Measurements from ENCODE around the gene ADGRD1.

The ADGRD1 gene

GRCh38 chr12:131008913-131009270, 55.2 kb downstream of the ADGRD1 start:
- no peak for DNase-seq

- no peak for DNase-seq
Measured at GRCh38 chr12:131009595-131010395, 56.1 kb downstream of the ADGRD1 start.

GRCh38 chr12:131010396-131011131, 56.9 kb downstream of the ADGRD1 start:
- DNase-seq = no peak

DNA sequence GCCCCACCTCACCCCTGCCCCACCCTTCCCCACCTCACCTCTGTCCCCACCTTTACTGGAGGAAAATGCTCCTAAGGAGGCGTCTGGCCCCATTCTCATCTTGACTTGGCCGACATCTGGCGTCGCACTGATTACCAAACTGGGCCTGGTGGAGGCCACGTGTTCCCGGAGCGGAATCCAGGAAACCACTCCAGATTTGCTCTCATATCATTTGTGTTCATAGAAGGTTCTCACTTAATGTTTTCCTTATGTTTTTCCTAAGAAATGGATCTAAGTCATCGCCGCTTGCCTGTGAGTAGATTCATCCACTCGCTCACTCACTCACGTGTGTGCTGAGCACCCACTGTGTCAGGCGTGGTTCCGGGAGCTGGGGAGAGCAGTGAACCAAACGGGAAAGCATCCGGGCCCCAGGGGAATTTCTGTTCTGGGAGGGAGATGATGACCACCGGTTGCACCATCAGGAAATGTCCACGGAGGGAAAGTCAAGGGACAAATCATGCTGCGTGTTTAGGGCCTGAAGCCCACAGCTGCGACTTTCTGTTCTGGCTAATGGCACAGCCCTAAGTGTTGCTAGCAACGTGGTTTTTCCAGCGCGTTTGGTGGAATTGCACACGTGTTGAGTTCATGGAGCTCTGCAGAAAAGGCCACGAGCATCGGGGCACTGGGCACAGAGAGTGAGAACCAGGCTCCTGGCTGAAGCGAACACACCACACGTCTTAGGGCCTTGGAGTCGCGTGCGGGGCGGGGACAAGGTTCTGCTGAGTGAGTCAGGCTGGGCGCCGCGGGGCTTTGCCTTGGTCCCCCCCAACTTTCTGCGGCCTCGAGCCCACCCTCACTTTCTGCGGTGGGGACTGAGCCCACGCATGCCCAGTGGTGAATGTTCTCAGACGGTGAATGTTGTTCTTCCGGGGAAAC, 57.7 kb downstream of the ADGRD1 start:
- DNase-seq = peak; percentile 11

DNA sequence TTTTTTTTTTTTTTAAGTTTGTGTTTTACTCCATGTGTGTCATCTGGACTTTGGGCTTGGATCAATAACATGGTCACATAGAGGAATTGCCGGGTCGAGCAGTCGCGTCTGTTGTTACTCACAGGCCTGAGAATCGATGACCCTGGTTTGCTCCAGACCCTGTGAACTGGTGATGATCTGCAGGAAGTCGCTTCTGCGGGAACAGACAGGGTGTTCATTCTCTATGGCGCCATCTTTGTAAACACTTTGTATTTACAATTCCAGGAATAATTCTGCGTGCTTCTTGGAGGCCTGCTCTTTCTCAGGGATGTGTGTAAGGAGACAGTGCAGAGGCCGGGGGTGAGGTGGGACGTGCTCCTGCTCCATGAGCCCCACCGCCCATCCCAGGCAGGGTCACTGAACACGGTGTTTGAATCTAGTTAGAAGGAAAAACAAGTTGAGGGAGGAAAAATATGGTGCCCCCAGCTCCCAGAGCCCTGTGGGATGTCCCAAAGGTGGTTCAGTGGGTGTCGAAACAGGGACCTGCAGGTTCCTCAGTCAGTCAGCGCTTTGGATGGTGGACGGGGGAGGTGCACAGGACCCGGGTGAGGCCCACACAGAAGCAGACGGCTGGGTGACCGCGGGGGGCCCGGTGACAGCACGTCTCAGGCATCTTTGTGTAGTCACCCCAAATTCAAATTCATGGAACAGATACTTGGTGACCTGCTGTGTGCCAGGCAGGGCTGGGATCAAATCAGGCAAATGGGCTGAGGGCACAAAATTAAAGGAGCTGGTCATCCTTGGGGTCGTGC, 58.8 kb downstream of the ADGRD1 start:
- DNase-seq = no peak

GRCh38 chr12:131013118-131013517, 59.4 kb downstream of the ADGRD1 start:
- DNase-seq = no peak

DNA sequence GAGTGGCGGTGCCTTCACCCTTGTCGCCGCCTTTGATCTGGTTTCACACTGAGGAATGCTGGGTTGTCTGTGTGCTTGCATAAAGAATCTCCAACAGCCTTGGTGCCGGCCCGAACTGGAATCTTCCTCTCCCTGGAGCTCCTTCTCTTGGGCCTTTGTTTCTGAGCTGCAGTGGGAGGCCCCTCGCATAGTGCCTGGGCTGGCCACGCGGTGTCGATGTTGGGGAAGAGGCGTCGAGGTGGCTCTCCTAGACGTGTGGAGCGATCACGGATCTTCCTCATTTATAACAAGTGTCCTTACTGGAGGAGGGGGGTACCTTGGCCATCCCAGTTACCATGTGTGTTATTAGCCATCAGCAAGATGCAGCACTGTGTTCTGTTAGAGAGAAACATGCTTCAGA, 60.6 kb downstream of the ADGRD1 start:
- DNase-seq = no peak

DNA sequence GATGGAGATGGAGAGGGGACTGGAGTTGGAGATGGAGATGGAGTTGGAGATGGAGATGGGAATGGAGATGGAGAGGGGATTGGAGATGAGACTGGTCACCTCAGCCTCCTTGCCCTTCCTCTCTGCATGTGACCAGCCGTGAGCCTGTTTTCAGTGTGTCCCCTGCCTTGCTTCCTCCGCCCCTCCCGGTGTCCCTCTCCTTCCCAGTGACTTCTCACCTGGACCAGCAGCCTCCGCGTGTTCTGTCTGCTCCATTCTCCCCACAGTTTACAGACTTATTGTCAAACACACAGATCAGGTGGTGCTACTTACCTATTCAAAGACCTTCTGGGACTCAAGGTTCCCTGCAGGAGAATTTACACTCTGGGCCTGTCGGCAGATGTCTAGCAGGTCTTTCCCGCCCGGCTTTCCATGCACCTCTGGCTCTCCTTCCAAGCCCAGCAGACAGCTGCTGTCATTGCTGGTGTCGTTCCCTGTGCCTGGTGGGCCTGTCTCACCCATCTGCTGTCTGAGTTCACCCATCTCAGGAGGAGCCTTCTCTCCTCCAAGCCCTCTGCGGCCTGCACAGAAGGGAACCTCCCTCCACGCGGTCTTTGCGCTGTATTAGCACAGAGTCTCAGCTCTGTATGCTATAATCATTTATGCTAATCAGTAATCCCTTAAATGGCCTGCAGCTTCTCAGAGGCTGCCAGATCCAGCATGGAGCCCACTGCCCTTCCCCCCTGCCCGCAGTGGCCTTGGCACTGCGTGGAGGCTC, 62.1 kb downstream of the ADGRD1 start:
- no peak for DNase-seq

DNA sequence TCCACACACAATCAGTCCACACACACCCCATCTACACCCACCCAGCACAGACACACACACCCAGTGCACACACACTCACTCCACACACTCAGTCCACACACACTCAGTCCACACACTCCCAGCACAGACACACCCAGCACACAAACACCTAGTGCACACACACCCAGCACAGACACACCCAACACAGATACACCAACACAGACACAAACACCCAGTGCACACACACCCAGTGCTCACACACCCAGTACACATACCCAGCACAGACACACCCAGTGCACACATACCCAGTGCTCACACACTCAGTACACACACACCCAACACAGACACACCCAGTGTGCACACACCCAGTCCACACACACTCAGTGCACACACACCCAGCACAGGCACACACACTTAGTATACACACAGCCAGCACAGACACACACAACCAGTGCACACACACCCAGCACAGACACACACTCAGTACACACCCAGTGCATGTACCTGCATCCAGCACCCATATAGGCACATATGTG, 63.8 kb downstream of the ADGRD1 start:
- no peak for DNase-seq

DNA sequence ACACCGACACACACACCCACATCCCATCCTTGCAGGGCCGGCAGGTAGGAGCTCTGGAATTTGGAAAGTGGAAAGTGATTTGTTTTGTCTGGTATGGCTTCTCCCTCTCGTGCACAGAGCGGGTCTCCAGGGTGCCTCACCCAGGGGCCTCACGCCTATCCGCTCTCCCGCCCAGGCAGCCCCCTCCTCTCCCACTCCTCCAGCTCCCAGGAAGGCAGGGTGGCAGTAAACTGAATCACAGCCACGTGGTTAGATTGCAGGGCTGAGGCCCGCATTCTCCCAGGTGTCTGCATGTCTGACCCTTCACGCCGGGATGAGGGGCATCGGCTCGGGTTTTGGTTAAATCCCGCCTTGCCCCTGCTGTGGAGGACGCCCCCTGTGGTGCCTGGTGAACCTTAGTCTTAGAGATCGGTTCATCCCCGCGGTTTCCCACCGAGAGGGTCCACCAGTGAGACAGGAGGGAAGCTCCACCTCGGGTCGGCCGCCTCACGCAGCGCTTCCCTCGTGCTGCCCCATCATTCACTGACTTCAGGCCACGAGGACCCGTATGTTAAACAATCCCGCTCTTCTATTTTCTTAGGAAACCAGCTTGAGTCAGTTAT, 64.4 kb downstream of the ADGRD1 start:
- no peak for DNase-seq

DNA sequence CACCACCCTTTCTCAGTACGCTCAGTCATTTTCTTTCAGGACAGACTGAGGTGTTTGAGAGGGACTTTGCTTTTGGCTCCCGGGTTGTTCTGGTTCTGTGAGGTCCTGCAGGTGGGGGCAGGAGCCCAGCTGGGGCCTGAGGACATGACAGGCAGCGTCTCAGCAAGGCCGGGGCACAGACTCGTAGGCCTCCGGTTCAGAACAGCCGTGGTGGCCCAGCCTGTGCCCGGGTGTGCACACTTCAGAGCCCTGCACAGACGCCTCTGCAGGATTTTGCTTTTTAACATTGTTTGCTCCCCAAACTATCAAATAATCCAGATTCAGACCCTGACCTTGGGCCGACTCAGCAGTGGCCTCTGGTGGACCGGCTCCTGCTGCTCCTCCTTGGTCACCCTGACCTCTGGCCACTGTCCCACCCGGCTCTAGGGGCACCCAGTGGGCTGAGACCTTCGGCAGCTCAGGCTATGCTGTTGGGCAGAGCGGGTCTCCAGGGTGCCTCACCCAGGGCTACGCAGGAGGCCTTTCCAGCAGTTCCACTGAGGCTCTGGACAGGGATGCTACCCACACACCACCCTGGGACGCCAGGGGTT, 65.2 kb downstream of the ADGRD1 start:
- DNase-seq = no peak

DNA sequence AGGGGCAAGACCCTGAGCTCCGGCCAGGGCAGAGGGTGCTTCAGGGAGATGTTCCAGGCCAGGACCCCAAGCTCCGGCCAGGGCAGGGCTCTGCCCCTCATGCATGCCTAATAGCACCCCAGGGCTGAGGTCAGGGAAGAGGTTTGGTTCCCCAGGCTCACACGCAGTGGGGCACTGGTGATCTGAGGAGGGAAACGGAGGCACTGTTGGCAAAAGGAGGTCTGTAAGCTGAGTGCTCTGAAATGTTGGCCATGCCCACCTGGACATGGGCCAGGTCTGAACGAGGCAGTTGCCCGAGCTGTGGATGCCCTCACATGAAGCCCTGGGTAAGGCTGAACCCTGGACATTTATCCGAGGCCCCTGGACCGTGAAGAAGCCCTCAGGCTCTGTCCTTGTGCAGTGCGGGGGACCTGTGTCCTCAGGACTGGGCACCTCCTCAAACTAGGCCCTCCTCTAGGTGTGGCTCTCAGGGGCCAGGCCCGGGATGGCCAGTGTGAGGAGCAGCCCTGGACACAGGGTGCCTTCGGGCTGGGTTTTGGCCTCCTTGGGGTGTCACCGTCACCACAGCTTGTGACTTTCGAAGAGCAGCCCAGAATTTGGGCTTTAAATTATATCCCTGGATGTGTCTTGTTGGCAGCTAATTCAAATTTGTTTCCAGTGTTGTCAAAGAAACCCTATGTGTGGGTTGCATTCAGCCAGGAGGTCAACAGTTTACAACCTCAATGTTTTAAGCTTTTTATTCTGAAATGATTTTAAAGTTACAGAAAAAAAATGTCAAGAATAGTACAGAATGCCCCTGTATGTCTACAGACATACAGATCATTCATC, 66.8 kb downstream of the ADGRD1 start:
- DNase-seq = no peak

DNA sequence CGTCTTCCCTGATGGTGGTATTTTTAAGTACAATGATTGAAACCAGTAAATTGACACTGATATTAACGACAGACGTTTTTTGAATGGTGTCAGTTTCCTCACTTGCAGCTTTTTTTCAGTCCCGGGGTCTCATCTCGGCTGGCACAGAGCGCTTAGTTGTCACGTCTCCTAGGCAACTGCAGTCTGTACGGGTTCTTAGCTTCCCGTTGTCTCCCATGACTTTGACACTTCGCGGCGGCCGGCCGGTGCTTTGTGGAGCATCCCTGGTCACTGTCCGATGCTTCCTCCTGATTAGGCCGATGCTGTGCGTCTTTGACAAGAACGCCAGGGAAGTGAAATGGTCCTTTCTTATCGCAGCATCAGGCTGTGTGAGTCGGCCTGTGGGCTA, 67.4 kb downstream of the ADGRD1 start:
- no peak for DNase-seq

- no peak for DNase-seq
Measured at GRCh38 chr12:131024026-131024425, 70.3 kb downstream of the ADGRD1 start.

DNA sequence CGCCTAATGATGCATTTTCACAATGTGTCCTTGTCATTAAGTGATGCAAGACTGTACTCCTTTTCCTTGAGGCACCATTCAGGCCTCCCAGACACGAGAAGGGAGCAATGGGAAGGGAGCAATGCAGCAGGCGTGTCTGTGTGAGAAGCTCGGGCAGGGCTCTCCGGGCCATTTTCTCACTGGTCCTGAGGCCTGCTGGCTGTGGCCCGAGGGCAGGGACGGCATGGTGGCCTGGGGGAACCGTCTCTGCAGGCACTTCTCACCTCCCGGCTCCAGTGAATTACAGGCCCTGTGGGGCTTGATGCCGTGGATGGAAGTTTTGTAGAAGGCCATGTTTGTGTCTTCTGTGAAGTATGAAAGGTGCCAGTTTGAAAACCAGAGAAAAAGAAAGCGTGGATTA, 71.0 kb downstream of the ADGRD1 start:
- DNase-seq = no peak

DNA sequence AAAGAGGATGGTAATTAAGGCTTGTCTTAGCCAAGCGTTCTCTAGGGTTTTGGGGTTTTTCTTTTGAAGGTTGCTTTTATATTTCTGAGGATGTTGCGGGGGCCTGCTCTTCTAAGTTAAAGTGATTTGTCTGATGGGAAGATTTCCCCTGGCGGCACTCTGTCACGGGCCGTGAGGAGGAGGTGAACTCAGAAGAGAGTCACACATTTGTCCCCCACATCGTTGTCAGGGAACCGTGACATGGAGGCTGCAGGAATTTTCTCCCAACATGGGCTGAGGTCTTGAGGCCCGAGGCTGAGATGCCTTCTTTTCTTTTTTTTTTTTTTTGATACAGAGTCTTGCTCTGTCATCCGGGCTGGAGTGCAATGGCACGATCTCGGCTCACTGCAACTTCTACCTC, 71.5 kb downstream of the ADGRD1 start:
- DNase-seq = no peak

- no peak for DNase-seq
Measured at GRCh38 chr12:131025939-131026702, 72.4 kb downstream of the ADGRD1 start.

DNA sequence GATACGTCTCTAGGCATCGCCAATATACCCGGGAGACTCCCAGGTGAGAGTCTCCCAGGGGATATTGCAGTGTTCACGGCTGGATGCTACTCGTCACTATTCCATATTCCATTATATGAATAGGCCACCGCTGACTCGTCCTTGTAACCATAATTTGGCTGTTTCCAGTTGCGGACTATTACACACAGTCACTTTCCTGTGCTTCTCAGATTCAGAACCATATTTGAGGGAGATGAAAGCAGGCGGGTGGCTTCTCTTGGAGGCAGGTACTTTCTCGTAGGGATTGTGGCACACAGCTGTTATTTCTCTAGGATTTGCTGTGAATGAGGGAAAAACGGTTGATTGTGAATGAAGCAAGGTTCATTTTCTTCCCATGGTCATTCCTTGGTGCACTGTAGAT, 73.0 kb downstream of the ADGRD1 start:
- no peak for DNase-seq

DNA sequence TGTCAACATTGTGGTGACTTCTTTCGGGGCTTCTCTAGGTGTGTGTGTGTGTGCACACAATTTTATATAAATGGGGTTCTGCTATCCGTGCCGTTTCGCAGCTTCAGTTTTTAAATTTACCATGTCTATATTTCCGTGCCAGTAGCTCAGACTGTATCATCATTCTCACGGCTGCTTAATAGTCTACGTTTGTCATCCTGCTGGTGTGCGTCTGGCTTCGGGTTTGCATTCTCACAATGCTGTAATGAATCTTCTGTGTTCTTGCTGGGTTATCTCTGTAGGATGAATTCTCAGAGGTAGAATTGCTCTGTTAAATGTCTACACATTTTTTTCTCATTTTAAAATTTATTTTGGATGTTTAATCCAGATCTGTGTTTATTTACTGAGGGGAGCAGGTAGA, 73.6 kb downstream of the ADGRD1 start:
- no peak for DNase-seq

Data from fibroblast of skin of right quadriceps (primary cell).